Activated CD4-positive, alpha-beta T cell treated with anti-CD3 and anti-CD28 coated beads for 48 hours (primary cell): ENCODE measurements around the gene HELZ.
"Not testable (repeated sequence)": the region's sequence is repeated elsewhere in the genome, so short reads cannot be mapped to it uniquely, and the experiment has no call there.

Source experiments
- DNase-seq: peaks from one replicate; pipeline ENCODE4 v3.0.0-alpha.2; 2020

HELZ gene

DNA sequence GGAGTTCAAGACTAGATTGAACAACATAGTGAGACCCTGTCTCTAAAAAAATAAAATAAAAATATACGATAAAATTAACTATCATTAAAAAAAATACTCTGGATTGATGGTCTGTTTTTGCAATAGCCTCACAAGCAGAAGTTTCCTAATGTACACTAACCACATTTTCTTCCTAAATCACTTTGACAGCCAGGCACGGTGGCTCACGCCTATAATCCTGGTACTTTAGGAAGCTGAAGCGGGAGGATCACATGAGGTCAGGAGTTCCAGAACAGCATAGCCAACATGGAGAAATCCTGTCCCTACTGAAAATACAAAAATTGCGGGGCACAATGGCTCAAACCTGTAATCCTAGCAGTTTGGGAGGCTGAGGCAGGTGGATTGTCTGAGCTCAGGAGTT is 64.7 kb downstream of the HELZ start:
- no peak for DNase-seq

DNA sequence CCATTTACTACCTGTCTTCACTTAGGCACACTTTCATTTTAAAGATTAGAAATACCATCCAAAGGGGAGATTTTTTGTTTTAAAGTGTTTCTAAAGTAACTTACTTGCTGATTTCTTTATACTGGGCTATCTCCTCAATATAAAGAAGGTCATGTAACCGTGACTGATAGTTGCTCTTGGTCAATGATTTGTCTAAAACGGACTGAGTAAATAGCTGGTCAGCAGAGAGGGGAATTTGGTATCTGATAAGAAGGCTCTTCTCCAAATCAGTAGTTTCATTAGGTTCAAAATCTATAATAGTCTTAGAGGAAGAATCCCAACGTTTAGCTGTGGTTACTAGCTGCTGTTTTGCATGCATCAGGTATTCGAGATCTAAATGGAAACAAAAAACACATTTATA is 66.4 kb downstream of the HELZ start:
- DNase-seq: no peak

DNA sequence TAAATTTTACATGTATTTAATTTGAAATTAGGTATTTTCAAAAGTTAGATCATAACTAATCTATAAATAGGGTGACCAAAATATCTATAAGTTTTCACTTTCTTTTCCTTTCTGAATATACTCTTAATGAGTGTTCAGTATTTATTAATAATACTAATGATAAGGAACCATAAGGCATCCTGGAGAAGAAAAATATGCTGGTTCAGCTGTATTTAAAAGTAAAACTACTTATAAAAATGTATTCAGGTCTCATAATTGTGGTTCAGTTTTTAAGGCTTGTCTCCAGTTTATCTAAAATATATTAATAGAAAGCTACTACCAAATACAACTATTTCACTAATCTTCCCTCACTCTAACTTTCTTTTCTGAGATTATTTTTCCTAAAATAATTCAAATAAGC is 67.3 kb downstream of the HELZ start:
- DNase-seq: no peak

DNA sequence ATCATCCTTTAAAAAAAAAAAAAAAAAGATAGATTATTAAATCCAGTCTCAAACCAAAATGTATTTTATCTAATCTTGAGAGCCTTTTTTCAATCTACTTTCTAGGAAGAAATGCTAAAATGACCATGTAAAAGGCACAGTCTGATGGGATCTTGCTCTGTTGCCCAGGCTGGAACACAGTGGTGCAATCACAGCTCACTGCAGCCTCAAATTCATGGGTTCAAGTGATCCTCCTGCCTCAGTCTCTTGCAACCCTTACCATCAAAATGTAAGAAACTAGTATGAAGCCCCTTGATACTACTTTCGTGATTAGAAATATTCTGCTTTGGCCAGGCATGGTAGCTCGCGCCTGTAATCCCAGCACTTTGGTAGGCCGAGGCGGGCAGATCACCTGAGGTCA is 70.8 kb downstream of the HELZ start:
- no peak for DNase-seq

DNA sequence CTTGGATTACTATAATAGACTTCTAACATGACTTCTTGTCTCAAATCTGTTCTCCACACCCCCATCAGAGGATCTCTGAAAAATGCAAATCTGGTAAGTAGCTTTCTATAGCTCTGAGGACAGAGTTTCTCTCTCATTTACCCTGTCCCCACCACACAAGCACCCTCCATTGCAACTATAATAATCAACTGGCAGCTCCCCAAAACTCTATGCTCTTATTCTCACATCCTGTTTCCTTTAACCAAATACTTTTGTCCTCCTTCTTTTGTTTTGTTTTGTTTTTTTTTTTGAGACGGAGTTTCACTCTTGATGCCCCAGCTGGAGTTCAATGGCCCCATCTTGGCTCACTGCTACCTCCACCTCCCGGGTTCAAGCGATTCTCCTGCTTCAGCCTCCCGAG is 73.4 kb downstream of the HELZ start:
- no peak for DNase-seq

DNA sequence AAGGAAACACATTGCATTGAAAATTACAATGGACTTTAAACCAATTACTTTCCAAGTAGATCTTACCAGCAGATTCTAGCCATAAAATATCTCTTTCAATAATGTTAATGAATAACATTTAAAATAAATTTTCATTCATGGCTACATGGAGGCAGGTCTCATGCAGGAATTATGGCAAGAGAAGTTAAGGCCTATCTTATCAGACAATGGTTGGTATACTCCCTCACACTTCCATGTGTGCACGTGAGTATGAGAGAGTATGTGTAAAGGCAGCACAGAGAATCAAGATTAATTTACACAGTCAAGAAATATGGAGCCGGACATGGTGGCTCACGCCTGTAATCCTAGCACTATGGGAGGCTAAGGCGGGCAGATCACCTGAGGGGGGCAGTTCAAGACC is 76.5 kb downstream of the HELZ start:
- no peak for DNase-seq

DNA sequence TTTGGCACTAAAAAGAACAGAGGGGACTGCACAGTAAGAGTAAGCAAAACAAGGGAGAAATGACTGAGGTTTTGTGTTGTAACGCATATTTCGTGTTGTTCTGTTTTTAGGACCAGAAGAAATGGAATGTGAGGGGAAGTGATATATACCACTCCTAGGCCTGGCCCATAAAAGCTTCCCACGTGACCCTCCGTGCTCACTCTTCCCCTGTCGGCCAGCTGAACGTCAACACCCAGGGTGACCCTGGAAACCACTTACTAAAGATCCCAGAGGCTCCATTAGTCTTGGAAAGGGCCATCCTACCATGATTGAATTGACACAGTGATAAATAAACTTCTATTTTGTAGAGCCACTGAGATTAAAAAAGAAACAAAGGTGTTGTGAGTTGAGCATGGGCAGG is 79.8 kb downstream of the HELZ start:
- no peak for DNase-seq

DNA sequence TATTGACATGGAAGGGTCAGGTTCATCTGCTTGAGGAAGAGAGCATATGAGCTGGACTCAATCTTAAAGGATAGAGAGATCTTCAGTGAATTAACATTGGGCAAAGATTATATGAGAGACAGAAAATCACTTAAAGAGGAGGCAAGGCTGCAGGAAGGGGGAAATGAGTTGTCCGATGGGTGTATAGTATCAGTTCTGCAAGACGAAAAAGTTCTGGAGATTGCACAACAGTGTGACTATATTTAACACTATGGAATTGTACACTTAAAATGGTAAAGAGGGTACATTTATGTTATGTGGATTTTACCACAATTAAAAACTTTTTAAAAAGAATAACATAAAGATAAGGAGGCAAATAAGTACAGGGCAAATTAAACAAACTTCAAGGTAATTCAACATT is 80.7 kb downstream of the HELZ start:
- no peak for DNase-seq

DNA sequence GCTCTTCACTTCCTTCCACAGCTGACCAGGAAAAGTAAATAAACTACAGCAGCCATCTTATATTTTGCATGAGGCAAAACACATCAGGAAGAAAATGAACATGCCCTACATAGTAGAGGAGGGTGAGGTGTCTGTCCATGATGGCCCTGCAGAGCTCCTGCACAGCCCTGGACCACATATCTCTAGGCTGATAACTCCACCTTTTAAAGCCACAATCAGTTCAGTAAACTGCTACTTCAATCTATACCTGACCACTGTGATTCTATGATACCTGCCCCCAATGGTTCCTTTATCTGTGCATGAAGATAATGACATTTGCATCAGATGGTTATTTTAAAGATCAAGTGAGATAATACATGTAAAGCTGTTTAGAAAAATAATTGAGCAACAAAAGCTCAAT is 82.2 kb downstream of the HELZ start:
- DNase-seq: no peak

DNA sequence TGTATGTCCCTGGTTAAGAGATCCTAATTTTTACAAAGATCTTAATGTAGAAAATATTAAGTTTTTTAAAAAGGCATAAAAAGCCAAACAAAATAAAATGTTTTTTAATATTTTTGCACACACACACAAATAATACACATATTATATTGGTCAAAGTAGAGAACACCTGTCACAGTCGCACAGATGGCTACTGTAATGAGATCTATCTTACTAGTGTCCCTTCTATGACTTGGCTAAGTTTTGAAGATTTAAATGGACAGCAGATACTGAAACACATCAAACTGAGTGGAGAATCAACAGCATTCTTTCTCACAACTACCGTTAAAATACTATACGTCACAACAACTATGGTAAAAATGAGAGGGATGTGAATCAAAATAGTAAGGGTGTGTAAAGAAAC is 83.4 kb downstream of the HELZ start:
- no peak for DNase-seq

DNA sequence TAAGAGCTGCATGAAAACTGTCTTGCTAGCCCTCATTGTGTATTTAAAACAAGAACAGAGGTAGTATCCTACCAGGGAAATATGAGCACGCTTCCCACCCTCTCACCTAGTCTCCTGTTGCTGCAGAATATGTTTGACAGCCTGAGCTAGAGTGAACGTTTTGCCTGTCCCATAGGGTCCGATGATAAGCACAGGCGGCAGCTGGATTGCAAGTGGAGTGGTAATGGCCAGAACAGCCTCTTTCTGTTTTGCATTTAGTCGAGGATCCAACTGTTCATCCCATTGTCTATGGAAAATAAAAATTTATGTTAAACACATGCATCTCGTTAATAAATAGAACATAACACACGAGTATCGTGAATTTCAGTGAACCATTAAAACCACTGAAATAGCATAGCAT is 84.2 kb downstream of the HELZ start:
- DNase-seq: no peak

DNA sequence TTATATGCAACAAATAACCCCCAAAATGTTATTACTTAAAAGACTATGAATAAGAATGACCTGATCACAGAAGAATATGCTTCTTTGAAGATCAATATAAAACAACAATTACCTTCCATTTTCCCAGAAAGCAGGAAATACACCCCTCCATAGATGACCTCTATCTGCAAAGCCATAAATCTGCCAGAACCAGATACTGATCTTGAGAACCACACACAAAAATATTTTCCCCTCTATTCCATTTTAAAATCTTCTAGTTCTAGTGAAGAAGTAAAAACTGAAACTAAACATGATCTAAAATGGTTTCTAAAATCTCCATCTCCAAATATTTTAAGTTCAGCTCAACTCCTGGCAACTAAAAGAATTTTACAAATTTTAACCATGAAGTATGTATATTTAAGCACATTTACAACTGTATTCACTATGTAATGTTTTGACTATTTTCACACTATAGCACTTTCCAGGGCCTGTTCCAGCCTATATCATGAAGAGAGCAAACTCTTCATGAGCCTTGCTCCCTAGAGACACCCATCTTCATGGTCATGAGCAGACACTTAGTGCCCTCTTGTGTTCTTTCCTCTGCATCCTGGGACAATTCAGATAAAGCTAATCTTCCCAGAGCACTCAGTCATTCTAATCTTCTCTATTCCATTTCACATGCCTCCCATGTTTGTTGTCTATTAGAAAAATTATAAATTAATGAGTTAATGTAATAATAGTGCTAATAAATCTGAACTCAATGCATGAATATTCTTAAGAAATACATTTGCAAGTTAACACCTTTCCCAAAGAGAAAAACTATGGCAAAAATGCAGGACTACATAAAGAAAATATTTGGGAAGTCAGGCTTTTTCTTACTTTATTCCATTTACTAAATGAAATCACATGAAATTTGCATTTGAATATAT is 87.0 kb downstream of the HELZ start:
- DNase-seq: no peak

DNA sequence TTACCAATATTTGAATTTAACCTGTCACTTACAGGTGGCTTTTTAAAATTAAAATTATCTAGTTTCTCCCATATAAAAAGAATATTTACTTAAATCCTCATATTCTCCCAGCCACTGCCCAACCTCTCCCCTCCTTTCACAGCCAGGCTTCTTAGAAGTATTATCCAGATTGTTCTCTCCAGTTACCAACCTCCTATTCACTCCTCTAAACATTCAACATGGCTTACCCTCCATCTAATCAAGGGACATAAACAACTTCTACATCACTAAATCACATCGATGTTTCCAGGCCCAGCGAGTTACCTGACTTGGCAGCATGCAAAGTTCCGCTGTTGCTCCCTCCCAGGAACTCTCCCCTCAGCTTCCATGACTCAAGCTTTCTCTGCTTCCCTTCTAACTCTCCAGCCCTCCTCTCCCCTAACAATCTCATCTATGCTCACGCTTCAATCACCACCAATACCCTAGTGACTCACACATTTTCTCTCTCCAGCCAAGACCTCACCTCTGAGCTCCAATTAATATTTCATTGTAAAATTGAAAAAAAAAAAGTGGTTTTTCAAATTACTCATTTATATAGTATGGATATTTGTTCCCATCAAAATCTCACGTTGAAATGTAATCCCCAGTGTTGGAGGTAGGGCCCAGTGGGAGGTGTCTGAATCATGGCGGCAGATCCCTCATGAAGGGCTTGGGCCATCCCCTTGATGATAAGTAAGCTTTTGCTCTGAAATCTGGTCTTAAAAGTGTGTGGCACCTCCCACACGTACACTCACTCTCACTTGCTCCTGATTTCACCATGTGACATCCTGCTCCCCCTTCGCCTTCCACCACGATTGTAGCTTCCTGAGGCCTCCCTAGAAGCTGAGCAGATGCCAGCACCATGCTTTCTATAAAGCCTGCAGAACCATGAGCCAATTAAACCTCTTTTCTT is 88.5 kb downstream of the HELZ start:
- peak; percentile 31 for DNase-seq

DNA sequence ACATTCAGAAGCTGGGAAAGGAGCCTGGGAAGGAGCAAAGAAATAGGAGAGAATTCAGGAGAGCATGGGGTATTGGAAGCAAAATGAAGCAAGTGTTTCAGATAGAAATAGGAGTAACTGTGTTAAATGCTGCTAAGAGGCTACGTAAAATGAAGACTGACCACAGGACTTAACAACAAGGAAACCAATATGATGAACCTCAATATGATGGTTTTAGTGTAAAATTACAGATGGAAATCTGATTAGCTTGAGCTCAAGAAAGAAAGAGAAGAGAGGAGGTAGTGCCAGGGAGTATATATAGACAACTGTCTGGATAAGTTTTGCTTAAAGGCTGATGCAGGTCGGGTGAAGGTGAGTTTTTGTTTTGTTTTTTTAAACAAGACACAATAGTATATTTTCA is 92.2 kb downstream of the HELZ start:
- DNase-seq: no peak

DNA sequence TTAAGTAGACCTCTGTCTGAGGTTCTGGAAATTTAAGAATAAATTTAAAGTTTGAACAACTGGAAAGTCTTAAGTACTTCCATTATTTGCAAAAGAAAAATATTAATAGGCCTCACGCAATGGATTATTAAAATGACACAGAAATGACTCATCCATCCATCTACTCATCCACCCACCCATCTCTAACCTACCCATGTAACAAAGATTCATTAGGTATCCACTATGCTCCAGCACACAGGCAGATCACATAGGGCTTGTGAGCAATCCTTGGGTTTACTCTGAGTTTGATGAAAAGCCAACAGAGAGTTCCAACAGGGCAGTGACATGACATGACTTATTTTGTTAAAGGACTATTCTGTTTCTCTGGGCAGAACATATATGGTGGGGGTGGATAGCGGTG is 93.3 kb downstream of the HELZ start:
- no peak for DNase-seq

DNA sequence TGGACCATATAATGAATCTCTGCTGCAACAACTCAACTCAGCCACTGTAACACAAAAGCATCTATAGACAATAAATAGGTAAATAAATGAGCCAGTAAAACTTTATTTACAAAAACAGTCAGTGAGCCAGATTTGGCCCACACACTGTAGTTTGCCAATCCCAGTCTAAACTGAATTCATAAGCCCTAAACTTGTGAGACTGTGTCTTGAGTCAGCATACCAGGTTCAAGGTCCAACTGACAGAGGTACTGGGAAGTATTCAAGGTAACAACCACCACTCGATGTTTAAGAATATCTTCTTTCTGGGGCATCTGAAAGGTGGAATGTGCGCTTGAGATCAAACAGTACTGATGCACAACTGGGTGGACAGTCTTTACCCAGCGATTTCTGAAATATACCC is 94.2 kb downstream of the HELZ start:
- DNase-seq: no peak

DNA sequence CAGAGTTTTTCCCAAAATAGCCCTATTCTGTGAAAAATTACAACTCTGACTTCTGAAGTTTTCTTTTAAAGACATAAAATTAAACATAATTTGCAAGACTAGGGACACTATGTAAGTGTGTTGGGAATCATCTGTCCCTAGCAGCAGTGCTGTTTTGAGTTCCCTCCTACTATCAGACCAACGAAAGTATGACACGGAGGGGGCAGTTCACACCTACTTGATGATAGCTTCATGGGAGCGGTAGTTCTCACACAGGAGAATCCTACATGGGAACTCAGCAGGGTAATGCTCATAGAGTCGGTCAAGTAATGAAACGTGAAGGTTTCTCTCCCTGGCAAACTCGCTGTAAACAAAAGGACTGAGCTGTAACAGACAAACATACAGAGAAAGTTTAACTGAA is 96.6 kb downstream of the HELZ start:
- no peak for DNase-seq

DNA sequence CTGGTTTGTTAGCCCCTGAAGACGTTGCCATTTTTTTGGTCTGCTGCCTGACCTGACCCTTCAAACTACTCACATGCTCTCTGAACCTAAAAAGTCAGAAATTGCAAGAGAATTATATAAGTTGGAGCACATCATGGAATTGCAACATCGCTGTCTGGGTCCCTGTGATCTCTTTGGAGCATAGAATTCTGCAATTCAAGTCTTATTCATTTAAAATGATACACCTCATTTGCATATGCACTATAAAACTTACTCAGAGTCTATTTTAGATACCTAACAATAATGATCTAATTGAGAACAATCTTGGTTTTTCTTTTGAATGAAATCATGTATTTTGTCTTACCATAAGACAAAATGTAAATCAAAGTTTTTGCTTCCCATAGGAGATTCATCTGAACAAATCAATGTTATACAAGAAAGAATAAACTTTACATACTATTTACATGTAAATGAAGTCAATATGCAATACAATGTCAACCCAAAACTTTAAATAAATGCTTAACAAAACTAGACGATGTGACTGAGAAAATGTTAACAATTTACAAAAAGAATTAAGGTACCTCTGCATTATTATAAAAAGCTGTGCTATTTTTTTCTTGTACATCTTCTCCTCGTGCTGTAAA is 99.7 kb downstream of the HELZ start:
- no peak for DNase-seq

DNA sequence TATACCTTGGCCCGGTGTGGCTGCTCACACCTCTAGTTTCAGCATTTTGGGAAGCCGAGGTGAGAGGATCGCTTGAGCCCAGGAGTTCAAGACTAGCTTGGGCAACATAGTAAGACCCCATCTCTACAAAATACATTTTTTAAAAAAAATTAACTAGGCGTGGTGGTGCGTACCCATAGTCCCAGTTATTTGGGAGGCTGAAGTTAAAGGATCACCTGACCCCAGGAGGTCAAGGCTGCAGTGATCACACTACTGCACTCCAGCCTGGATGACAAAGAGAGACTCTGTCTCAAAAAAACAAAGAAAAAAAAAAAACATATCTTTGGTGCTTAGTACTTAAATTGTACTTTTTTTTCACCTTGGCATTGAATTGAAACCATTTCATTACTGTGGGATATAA is 101.7 kb downstream of the HELZ start:
- no peak for DNase-seq

DNA sequence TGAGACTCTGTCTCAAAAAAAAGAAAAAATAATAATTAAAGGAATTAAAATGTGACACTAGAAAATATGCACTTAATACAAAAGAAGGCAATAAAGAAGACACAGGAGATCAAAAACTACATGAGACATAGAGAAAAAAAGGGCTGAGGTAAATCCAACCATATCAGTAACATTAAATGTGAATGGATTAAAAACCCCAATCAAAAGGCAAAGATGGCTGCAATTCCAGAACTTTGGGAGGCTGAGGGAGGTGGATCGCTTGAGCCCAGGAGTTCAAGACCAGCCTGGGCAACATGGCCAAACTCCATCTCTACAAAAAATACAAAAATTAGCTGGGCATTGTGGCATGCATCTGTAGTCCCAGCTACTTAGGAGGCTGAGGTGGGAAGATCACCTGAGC is 103.0 kb downstream of the HELZ start:
- DNase-seq: not testable (repeated sequence)

DNA sequence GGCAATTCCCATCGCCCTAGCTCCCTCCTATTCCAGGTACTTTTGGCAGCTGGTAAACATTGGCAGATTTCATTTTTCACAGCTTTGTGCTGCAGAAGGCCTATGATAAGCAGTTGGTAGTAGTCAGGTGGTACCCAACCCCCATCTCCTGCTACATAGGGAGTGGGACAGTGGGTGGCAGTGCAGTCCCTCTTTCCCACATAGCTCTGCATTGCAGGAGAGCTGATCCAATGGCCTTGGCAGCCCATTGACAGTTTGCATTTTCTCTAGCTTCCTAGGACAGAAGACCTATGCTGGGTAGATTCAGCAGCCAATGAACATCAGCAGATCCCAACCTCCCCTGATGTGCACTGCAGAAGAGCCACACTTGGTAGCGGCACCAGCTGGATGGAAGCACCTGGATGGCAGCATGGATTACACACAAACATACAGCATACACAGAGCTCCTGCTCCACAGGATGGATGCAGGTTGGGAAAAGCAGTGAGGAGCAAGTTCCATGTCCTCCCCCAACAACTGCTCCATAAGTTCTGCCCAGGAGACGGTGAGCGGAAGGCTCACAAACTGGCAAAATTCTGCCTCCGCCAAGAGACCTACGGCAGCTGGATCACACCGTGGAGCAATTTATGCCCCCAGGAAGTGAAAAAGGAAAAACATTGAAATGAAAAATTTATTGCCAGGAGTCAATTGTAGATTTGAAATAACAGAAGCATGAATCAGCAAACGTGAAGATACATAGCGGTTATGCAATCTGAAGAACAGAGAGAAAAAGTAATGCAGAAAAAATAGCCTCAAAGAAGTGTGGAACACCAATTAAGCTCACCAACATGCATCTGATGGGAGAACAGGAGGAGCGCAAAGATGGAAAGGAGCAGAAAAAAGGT is 105.0 kb downstream of the HELZ start:
- DNase-seq: no peak

DNA sequence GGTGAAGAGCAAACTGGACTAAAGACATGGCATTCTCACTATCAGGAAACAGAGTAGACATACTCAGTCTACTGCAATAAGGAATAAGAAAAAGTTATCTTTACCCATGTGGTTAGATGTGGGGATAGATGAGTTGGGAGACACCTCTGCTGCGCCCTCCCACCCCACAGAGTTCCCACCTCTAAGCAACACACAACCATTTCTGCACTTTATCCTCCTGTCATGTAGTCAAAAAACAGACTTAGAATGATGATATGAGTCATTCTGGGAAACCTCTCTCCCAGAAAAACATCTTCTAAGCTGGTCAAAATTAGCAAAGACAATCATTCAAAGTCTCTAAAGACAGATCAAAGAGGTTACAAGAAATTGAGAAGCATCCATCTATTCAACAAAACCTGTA is 105.7 kb downstream of the HELZ start:
- no peak for DNase-seq

DNA sequence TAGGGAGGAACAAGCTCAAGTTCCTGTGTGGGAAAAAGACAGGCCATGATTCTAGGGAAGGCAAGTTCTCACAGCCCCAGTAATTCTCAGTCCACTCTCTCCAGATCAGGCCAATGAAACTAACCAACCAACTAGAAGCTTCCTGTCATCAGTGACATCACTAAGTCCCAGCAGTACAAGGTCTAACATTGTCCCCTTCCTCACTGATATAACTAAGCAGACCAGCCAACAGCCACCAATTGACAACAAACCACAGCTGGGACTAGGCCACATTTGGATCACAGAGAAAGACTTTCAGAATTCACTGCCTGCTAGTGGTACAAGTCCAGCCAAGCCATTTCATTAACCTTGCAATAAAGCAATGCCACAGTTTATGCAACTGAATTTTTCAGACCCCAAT is 106.6 kb downstream of the HELZ start:
- no peak for DNase-seq
